ENCODE data around the gene STON1. TPM values are rescaled to one million over a fixed set of nuclear protein-coding genes. Genes with fewer than 3 reads are reported as not detected.

STON1 gene
- total and polyA plus RNA-seq, 2 donors (not counting 3 experiments of a cell fraction or from before 2014, with no cell fraction given) = 6.3 to 12.1 TPM

- intact Hi-C loops (cut with micrococcal nuclease) (loop anchor here (2.0 to 10.0 kb wide), 3 partner anchors 77 to 733 kb away; partner anchors contain the start of gene FBXO11), dilution Hi-C loops (cut with MboI; ENCODE audit: extremely low pct_ligation_motif_present, low sequenced_read_pairs) (no loop called here)
- Histone ChIP-seq H4K20me1 (replicated peaks; ENCODE audit: control insufficient read depth, extremely low read depth, insufficient read depth, low read length) (no peaks in the 10 kb centered on the region), H3K27ac (ENCODE audit: insufficient read depth, low read depth, low read length) (no peak overlapping the region), H3K9me3 (replicated peaks; ENCODE audit: control insufficient read depth, insufficient read depth, low read length) (no peaks in the 10 kb centered on the region), H3K9ac (replicated peaks; ENCODE audit: extremely low read depth, insufficient read depth, low read length) (no peak overlapping the region), H3K79me2 (ENCODE audit: control insufficient read depth, insufficient read depth, low read length) (no peaks in the 10 kb centered on the region), H2AFZ (ENCODE audit: low read depth, low read length) (no peak overlapping the region), H3K27me3 (ENCODE audit: control insufficient read depth in 2 of 2, insufficient read depth in 2 of 2, low read length in 2 of 2) (no peaks in the 10 kb centered on the region), H3K9me1 (replicated peaks; ENCODE audit: control insufficient read depth, extremely low read depth, insufficient read depth, low read length) (no peaks in the 10 kb centered on the region), H3K36me3 (ENCODE audit: control insufficient read depth in 2 of 2, extremely low read depth in 1 of 2, insufficient read depth in 2 of 2, low read length in 2 of 2) (no peaks in the 10 kb centered on the region), H3K4me3 (replicated peaks in 1 of 3; ENCODE audit: insufficient read depth in 1 of 3, low read depth in 1 of 3, low read length in 3 of 3) (no peak overlapping the region), H3K4me1 (ENCODE audit: control insufficient read depth, extremely low read depth, insufficient read depth, low read length) (no peaks in the 10 kb centered on the region), H3K4me2 (ENCODE audit: insufficient read depth, low read length) (no peak overlapping the region)
- ChIA-PET POLR2A (no interaction called here), CTCF (interaction anchor here (0.8 to 2.7 kb wide), 15 partner anchors 12 to 1253 kb away, joined by 3 to 37 read pairs (median 3); no protein-coding TSS in a partner anchor)
- TF ChIP-seq FOS (IDR thresholded peaks at IDR 0.05; ENCODE audit: borderline replicate concordance, insufficient read depth, low read length) (no peak), GATA2 (IDR thresholded peaks at IDR 0.05; ENCODE audit: insufficient read depth, insufficient read length, low read depth, low read length) (no peak), POLR2A (IDR thresholded peaks at IDR 0.05; ENCODE audit: low read depth, low read length) (no peak), MYC (IDR thresholded peaks at IDR 0.05; ENCODE audit: low read depth, low read length) (no peak), JUN (IDR thresholded peaks at IDR 0.05; ENCODE audit: borderline replicate concordance, insufficient read depth, insufficient read length, low read depth) (no peak), MAX (IDR thresholded peaks at IDR 0.05; ENCODE audit: insufficient read depth, insufficient read length) (no peak), POLR2AphosphoS5 (IDR thresholded peaks at IDR 0.05; ENCODE audit: insufficient read depth, low read depth, low read length) (no peak), EZH2 (IDR thresholded peaks at IDR 0.05; ENCODE audit: borderline replicate concordance, low read depth, low read length, severe bottlenecking) (no peak)
- TF ChIP-seq, protein P1, sequence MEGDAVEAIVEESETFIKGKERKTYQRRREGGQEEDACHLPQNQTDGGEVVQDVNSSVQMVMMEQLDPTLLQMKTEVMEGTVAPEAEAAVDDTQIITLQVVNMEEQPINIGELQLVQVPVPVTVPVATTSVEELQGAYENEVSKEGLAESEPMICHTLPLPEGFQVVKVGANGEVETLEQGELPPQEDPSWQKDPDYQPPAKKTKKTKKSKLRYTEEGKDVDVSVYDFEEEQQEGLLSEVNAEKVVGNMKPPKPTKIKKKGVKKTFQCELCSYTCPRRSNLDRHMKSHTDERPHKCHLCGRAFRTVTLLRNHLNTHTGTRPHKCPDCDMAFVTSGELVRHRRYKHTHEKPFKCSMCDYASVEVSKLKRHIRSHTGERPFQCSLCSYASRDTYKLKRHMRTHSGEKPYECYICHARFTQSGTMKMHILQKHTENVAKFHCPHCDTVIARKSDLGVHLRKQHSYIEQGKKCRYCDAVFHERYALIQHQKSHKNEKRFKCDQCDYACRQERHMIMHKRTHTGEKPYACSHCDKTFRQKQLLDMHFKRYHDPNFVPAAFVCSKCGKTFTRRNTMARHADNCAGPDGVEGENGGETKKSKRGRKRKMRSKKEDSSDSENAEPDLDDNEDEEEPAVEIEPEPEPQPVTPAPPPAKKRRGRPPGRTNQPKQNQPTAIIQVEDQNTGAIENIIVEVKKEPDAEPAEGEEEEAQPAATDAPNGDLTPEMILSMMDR (IDR thresholded peaks at IDR 0.05; ENCODE audit: extremely low read depth in 1 of 2, insufficient read depth in 1 of 2, low read depth in 1 of 2, low read length in 2 of 2) = no peak
- DNase-seq (ENCODE audit: low read depth, low spot score) (no peak), FAIRE-seq (no peak)
- no TSS peak for BruUV-seq (replicated peaks)
Observed at GRCh38 chr2:48587961-48588360, 58.0 kb downstream of the STON1 start.

All from endothelial cell of umbilical vein (primary cell).